B cell (primary cell): ENCODE data around the gene PDXK. TPM values are rescaled to one million over a fixed set of nuclear protein-coding genes. Genes with fewer than 3 reads are reported as not detected.

ENCODE experiments used
- ATAC-seq: fragments of 200-7000 bp; cut with Tn5 transposase; one replicate; pipeline ENCODE4 v1.10.0; 2021; ENCODE audit warnings: low read depth, mild to moderate bottlenecking, moderate number of reproducible peaks, moderate library complexity
- CTCF ChIA-PET: fragments of 350-600 bp; sonication (Branson Sonifier 250); formaldehyde crosslinking; loops from one replicate; lab custom pipeline; 2021; ENCODE audit warnings: antibody characterized with exemption, inconsistent platforms; lab: Charles Lee
- POLR2A ChIA-PET: fragments of 350-600 bp; sonication (Branson Sonifier 250); formaldehyde crosslinking; loops from one replicate; lab custom pipeline; 2021; ENCODE audit warnings: antibody characterized with exemption; lab: Charles Lee
- DNase-seq: peaks from one replicate; pipeline ENCODE4 v3.0.0; 2013
- H2AFZ ChIP-seq: 2 replicates; pipeline ENCODE4 v1.6.1; 2012; ENCODE audit warnings: mild to moderate bottlenecking, low read depth, low read length; ENCODE audit not compliant: insufficient read depth, poor library complexity, severe bottlenecking
- H3K27ac ChIP-seq, 2 donors: 1 replicate in 1 of 2; 2 replicates in 1 of 2; pipeline ENCODE4 v1.5.1; 2012 to 2013; ENCODE audit warnings: low read length in 2 of 2, mild to moderate bottlenecking in 2 of 2, moderate library complexity in 1 of 2
- H3K27me3 ChIP-seq, 4 experiments: fragments of 200-600 bp in 1 of 4; sonication (generic) in 1 of 4; replicated peaks in 1 of 4; 1 replicate in 2 of 4; 2 replicates in 2 of 4; pipeline versions ENCODE4 v1.6.1 to v1.7.0; 2013 to 2016; ENCODE audit warnings: low read length in 3 of 4, mild to moderate bottlenecking in 2 of 4, mixed read lengths in 1 of 4, moderate library complexity in 1 of 4; ENCODE audit not compliant: insufficient read depth in 4 of 4, control insufficient read depth in 3 of 4; ENCODE audit errors: control extremely low read depth in 1 of 4
- H3K36me3 ChIP-seq, 2 experiments: replicated peaks in 1 of 2; 1 replicate in 1 of 2; 2 replicates in 1 of 2; pipeline versions ENCODE4 v1.6.1 to v1.7.1; 2013; ENCODE audit warnings: low read length in 1 of 2; ENCODE audit not compliant: insufficient read depth in 2 of 2, control insufficient read depth in 1 of 2; ENCODE audit errors: control extremely low read depth in 1 of 2, extremely low read depth in 1 of 2
- H3K4me1 ChIP-seq, 2 donors: fragments of 200-600 bp in 1 of 2; sonication (generic) in 1 of 2; 1 replicate in 1 of 2; 2 replicates in 1 of 2; pipeline versions ENCODE4 v1.5.1 to v1.6.1; 2013 to 2017; ENCODE audit warnings: low read length in 2 of 2; ENCODE audit not compliant: control insufficient read depth in 2 of 2, insufficient read depth in 2 of 2
- H3K4me2 ChIP-seq: replicated peaks from 2 replicates; pipeline ENCODE3; 2012; ENCODE audit warnings: mild to moderate bottlenecking, low read depth, low read length; ENCODE audit not compliant: poor library complexity, severe bottlenecking
- H3K4me3 ChIP-seq, 5 experiments: fragments of 200-600 bp in 1 of 5; sonication (generic) in 1 of 5; 1 replicate in 3 of 5; 2 replicates in 2 of 5; pipeline versions ENCODE4 v1.5.1 to v1.7.0; 2011 to 2016; ENCODE audit warnings: low read length in 4 of 5, mild to moderate bottlenecking in 4 of 5, low read depth in 2 of 5, control low read depth in 1 of 5, moderate library complexity in 1 of 5; ENCODE audit not compliant: insufficient read depth in 1 of 5; ENCODE audit errors: control extremely low read depth in 1 of 5, extremely low read depth in 1 of 5
- H3K79me2 ChIP-seq: fragments of 200-600 bp; sonication (generic); one replicate; pipeline ENCODE4 v1.6.0; 2016; ENCODE audit warnings: low read length; ENCODE audit not compliant: control insufficient read depth, insufficient read depth
- H3K9ac ChIP-seq: fragments of 200-600 bp; sonication (generic); 2 replicates; pipeline ENCODE4 v1.6.1; 2017; ENCODE audit warnings: mild to moderate bottlenecking, low read length, moderate library complexity
- H3K9me3 ChIP-seq, 3 donors: one replicate each; pipeline versions ENCODE4 v1.6.1 to v1.7.1; 2013; ENCODE audit warnings: low read length in 2 of 3; ENCODE audit not compliant: control insufficient read depth in 2 of 3, insufficient read depth in 1 of 3; ENCODE audit errors: control extremely low read depth in 1 of 3
- H4K20me1 ChIP-seq: 2 replicates; pipeline ENCODE4 v1.6.0; 2012; ENCODE audit warnings: mild to moderate bottlenecking, low read length; ENCODE audit not compliant: insufficient read depth, control insufficient read depth, poor library complexity, severe bottlenecking
- H3K27ac Mint-ChIP-seq: one replicate; pipeline ENCODE4 v1.8.0; 2021; ENCODE audit warnings: mixed read lengths
- H3K27me3 Mint-ChIP-seq: one replicate; pipeline ENCODE4 v1.8.0; 2021; ENCODE audit warnings: mixed read lengths
- H3K4me1 Mint-ChIP-seq: one replicate; pipeline ENCODE4 v1.8.0; 2021; ENCODE audit warnings: mixed read lengths
- H3K4me3 Mint-ChIP-seq: one replicate; pipeline ENCODE4 v1.8.0; 2021; ENCODE audit warnings: mixed read lengths
- H3K9me3 Mint-ChIP-seq: one replicate; pipeline ENCODE4 v1.8.0; 2022; ENCODE audit warnings: mixed read lengths; ENCODE audit not compliant: insufficient read depth
- EZH2 ChIP-seq: IDR thresholded peaks from 2 replicates; pipeline ENCODE4 v1.6.1; 2012; ENCODE audit warnings: borderline replicate concordance, low read depth, mild to moderate bottlenecking, moderate library complexity, low read length; ENCODE audit not compliant: insufficient read depth, poor library complexity, severe bottlenecking
- WGBS: methylation state at CpG from one replicate; pipeline ENCODE4 v1.1.5; 2013; ENCODE audit warnings: missing lambda C conversion rate; ENCODE audit not compliant: insufficient coverage; 5-methylcytosine and 5-hydroxymethylcytosine counted together
- intact Hi-C: fragments of 100-400 bp; cut with micrococcal nuclease; formaldehyde crosslinking; loops from one replicate; pipeline ENCODE4 v1.10.0; 2022
- polyA plus RNA-seq: library from polyadenylated mRNA; depleted of rRNA; stranded (reverse); fragments of >200 nt; gene quantifications from 2 replicates; pipeline ENCODE4 v1.2.3, GENCODE V29; 2012
- total RNA-seq, 2 donors: library from RNA; stranded (reverse); fragments of 120-200 nt in 1 of 2; gene quantifications; 1 replicate in 1 of 2; 2 replicates in 1 of 2; pipeline versions ENCODE4 v1.2.3 to v1.2.4, GENCODE V29; 2013 to 2022
- TF ChIP-seq, protein P1 (sequence below): fragments of 200-600 bp; IDR thresholded peaks from one replicate; pipeline ENCODE4 v1.8.0; 2022; ENCODE audit warnings: antibody characterized with exemption, mild to moderate bottlenecking

Gene PDXK
- total and polyA plus RNA-seq, 2 donors (not counting 1 experiment from before 2014, with no cell fraction given) = 31.1 to 102 TPM

DNA sequence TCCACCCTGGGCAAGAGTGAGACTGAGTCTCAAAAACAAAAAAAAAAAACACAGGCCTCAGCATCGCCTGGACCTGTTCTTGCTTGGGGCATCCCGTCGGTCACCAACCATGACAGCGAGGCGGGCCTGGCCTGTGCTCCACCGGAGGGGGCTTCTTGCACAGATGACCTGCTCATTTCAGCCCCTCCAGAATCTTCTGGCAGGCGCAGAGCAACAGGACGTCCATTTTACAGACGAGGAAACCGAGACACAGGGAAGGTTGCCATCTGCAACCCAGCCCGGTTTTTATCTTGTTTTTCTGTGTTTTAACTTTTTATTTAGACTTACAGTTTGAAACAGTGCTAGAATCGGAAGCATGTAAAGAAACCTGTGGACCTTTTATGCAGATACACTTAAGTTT is 56.3 kb downstream of the PDXK start:
- 100% methylated on average over 7 of the region's 12 CpGs for WGBS
- Histone ChIP-seq H3K4me2 (peak overlapping the region; percentile 86), H3K4me3 (peak overlapping the region; percentile 43 to 87 (median 59)), H3K79me2 (peaks cover 3% of the 10 kb centered on the region), H3K36me3 (peaks cover 0 to 12% of the 10 kb centered on the region in 2 experiments), H4K20me1 (peaks cover 12% of the 10 kb centered on the region), H3K27ac (no peak overlapping the region), H3K9ac (peak overlapping the region; percentile 72), H3K4me1 (peaks cover 10 to 14% of the 10 kb centered on the region in 2 donors), H3K9me3 (peaks cover 0 to 6% (median 0%) of the 10 kb centered on the region in 3 donors), H3K27me3 (no peaks in the 10 kb centered on the region), H2AFZ (peak overlapping the region; percentile 90)
- H3K27ac Mint-ChIP-seq = peak overlapping the region; percentile 83
- POLR2A ChIA-PET = no interaction called here
- H3K27me3 Mint-ChIP-seq = no peaks in the 10 kb centered on the region
- no peak for DNase-seq
- CTCF ChIA-PET = interaction anchor here (0.5 to 1.5 kb wide), 2 partner anchors 9 to 200 kb away, joined by 3 to 4 read pairs; no protein-coding TSS in a partner anchor
- intact Hi-C loops = loop anchor here (1.0 kb wide), 1 partner anchor 14 kb away; the partner anchor contains the start of gene RRP1
- H3K4me3 Mint-ChIP-seq = peak overlapping the region; percentile 92
- no peak for ATAC-seq
- H3K4me1 Mint-ChIP-seq = peaks cover 28% of the 10 kb centered on the region
- TF ChIP-seq, protein P1, sequence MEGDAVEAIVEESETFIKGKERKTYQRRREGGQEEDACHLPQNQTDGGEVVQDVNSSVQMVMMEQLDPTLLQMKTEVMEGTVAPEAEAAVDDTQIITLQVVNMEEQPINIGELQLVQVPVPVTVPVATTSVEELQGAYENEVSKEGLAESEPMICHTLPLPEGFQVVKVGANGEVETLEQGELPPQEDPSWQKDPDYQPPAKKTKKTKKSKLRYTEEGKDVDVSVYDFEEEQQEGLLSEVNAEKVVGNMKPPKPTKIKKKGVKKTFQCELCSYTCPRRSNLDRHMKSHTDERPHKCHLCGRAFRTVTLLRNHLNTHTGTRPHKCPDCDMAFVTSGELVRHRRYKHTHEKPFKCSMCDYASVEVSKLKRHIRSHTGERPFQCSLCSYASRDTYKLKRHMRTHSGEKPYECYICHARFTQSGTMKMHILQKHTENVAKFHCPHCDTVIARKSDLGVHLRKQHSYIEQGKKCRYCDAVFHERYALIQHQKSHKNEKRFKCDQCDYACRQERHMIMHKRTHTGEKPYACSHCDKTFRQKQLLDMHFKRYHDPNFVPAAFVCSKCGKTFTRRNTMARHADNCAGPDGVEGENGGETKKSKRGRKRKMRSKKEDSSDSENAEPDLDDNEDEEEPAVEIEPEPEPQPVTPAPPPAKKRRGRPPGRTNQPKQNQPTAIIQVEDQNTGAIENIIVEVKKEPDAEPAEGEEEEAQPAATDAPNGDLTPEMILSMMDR = no peak
- no peak for TF ChIP-seq EZH2
- no peaks in the 10 kb centered on the region for H3K9me3 Mint-ChIP-seq

DNA sequence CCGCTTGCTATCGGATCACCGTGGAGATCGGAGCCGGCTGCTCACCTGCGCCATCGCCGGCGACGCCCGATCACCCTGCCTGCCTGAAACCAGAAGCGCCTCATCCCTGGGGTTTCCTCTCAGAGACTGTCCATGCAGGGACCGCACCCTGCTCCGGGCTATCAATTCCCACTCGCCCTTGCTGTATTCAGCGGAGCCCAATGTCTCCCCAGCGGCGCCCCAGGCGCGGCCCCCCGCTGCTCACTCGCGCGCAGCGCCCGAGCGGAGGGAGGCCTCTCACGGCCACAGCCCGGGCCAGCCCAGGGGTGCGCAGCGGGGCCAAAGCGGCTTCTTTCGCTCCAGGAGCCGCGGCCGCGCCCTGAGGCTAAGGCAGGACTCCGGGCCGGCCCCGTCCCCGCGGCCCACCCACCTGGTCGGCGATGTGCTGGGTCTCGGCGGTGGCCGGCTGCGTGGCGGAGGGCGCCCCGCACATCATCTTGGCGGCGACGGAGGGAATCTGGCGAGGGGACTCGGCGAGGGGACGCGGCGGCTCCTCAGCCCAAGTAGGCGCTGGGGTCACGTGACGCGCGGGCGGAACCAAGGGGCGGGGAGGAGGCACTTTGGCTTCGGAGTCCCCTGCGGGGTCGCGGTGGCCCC is 57.0 kb downstream of the PDXK start, which contains the start of gene CSTB:
Gene CSTB, minus strand, starts transcription at position 514 of the 636 bp plus-strand sequence. Its CDS starts 39 bp downstream, at position 475.
- Histone ChIP-seq H4K20me1 (peaks cover 12% of the 10 kb centered on the region), H3K4me1 (peaks cover 10 to 14% of the 10 kb centered on the region in 2 donors), H3K36me3 (peaks cover 0 to 12% of the 10 kb centered on the region in 2 experiments), H3K9me3 (peaks cover 0 to 6% (median 0%) of the 10 kb centered on the region in 3 donors), H3K4me2 (peak within 1 kb of the TSS; percentile 86), H3K4me3 (peak within 1 kb of the TSS; percentile 43 to 87 (median 59)), H3K27me3 (no peaks in the 10 kb centered on the region), H2AFZ (peak within 1 kb of the TSS; percentile 90), H3K9ac (peak within 1 kb of the TSS; percentile 72), H3K27ac (peak within 1 kb of the TSS in 1 of 2 donors; percentile 76), H3K79me2 (peaks cover 3% of the 10 kb centered on the region)
- Mint-ChIP-seq H3K27ac (peak within 1 kb of the TSS; percentile 83), H3K9me3 (no peaks in the 10 kb centered on the region), H3K4me1 (peaks cover 28% of the 10 kb centered on the region), H3K27me3 (no peaks in the 10 kb centered on the region), H3K4me3 (peak within 1 kb of the TSS; percentile 92)
- intact Hi-C loops = loop anchor here (1.0 kb wide), 1 partner anchor 13 kb away; the partner anchor contains the start of gene RRP1
- ChIA-PET POLR2A (no interaction called here), CTCF (no interaction called here)
- ATAC-seq = peak; percentile 78
- WGBS = 2% methylated on average over 71 of the region's 71 CpGs
- no peak for TF ChIP-seq EZH2
- TF ChIP-seq, protein P1 = no peak
- DNase-seq = peak; percentile 83
